ENCODE data around the gene LRMDA.

Gene LRMDA

GRCh38 chr10:75408509-75408875 lies 22.9 kb upstream of the LRMDA start:
- Histone ChIP-seq H3K27ac (ENCODE audit: low read length) (no peak overlapping the region), H3K9me3 (ENCODE audit: control insufficient read depth, insufficient read depth, low read length) (no peaks in the 10 kb centered on the region), H3K27me3 (ENCODE audit: control insufficient read depth, insufficient read depth, low read length) (peaks cover 85% of the 10 kb centered on the region), H3K4me1 (ENCODE audit: control insufficient read depth, insufficient read depth, low read length) (peaks cover 14% of the 10 kb centered on the region), H3K4me3 (ENCODE audit: low read length) (peak overlapping the region; percentile 5; the same call in 1 of the 2 replicates), H3K36me3 (ENCODE audit: control insufficient read depth, insufficient read depth, low read length) (no peaks in the 10 kb centered on the region)
- DNase-seq (ENCODE audit: low read depth, low spot score), result no peak
- no CpG with 5 or more reads among the region's 27 CpGs for WGBS (ENCODE audit: insufficient coverage, insufficient read length)

GRCh38 chr10:75408911-75409885 lies 22.2 kb upstream of the LRMDA start:
- H3K27ac ChIP-seq (ENCODE audit: low read length), result no peak overlapping the region
- H3K36me3 ChIP-seq (ENCODE audit: control insufficient read depth, insufficient read depth, low read length), result no peaks in the 10 kb centered on the region
- no peaks in the 10 kb centered on the region for H3K9me3 ChIP-seq (ENCODE audit: control insufficient read depth, insufficient read depth, low read length)
- H3K4me3 ChIP-seq (ENCODE audit: low read length), result peak overlapping the region; percentile 69; the same call in 1 of the 2 replicates
- peaks cover 87% of the 10 kb centered on the region for H3K27me3 ChIP-seq (ENCODE audit: control insufficient read depth, insufficient read depth, low read length)
- H3K4me1 ChIP-seq (ENCODE audit: control insufficient read depth, insufficient read depth, low read length), result peaks cover 12% of the 10 kb centered on the region
- DNase-seq (ENCODE audit: low read depth, low spot score), result no peak
- WGBS (ENCODE audit: insufficient coverage, insufficient read length), result no CpG with 5 or more reads among the region's 76 CpGs

- Histone ChIP-seq H3K4me1 (ENCODE audit: control insufficient read depth, insufficient read depth, low read length) (peaks cover 14% of the 10 kb centered on the region), H3K27me3 (ENCODE audit: control insufficient read depth, insufficient read depth, low read length) (peaks cover 87% of the 10 kb centered on the region), H3K9me3 (ENCODE audit: control insufficient read depth, insufficient read depth, low read length) (no peaks in the 10 kb centered on the region), H3K36me3 (ENCODE audit: control insufficient read depth, insufficient read depth, low read length) (no peaks in the 10 kb centered on the region), H3K4me3 (ENCODE audit: low read length) (no peak overlapping the region), H3K27ac (ENCODE audit: low read length) (no peak overlapping the region)
- DNase-seq (ENCODE audit: low read depth, low spot score), result no peak
- no CpG with 5 or more reads among the region's 10 CpGs for WGBS (ENCODE audit: insufficient coverage, insufficient read length)
These were observed 21.1 kb upstream of the LRMDA start for GRCh38 chr10:75410132-75411005.

- WGBS (ENCODE audit: insufficient coverage, insufficient read length), result no CpG with 5 or more reads among the region's 1 CpG
These were observed 16.9 kb upstream of the LRMDA start for GRCh38 chr10:75414527-75414926.

GRCh38 chr10:75417522-75417927 lies 13.9 kb upstream of the LRMDA start:
- no peak for DNase-seq (ENCODE audit: low read depth, low spot score)
- Histone ChIP-seq H3K4me3 (ENCODE audit: low read length) (no peak overlapping the region), H3K9me3 (ENCODE audit: control insufficient read depth, insufficient read depth, low read length) (no peaks in the 10 kb centered on the region), H3K27ac (ENCODE audit: low read length) (no peak overlapping the region), H3K27me3 (ENCODE audit: control insufficient read depth, insufficient read depth, low read length) (peaks cover 74% of the 10 kb centered on the region), H3K4me1 (ENCODE audit: control insufficient read depth, insufficient read depth, low read length) (peaks cover 1% of the 10 kb centered on the region; the same call in 1 of the 2 replicates), H3K36me3 (ENCODE audit: control insufficient read depth, insufficient read depth, low read length) (no peaks in the 10 kb centered on the region)
- WGBS (ENCODE audit: insufficient coverage, insufficient read length), result no CpG with 5 or more reads among the region's 5 CpGs

More at GRCh38 chr10:75414527-75414926, 16.9 kb upstream of the LRMDA start:
- Histone ChIP-seq H3K36me3 (ENCODE audit: control insufficient read depth, insufficient read depth, low read length) (no peaks in the 10 kb centered on the region), H3K27me3 (ENCODE audit: control insufficient read depth, insufficient read depth, low read length) (peaks cover 89% of the 10 kb centered on the region), H3K4me1 (ENCODE audit: control insufficient read depth, insufficient read depth, low read length) (peaks cover 8% of the 10 kb centered on the region; the same call in 1 of the 2 replicates), H3K27ac (ENCODE audit: low read length) (no peak overlapping the region), H3K9me3 (ENCODE audit: control insufficient read depth, insufficient read depth, low read length) (no peaks in the 10 kb centered on the region), H3K4me3 (ENCODE audit: low read length) (no peak overlapping the region)
- DNase-seq (ENCODE audit: low read depth, low spot score), result no peak

- no peak for DNase-seq (ENCODE audit: low read depth, low spot score)
These were observed 13.1 kb upstream of the LRMDA start for GRCh38 chr10:75418293-75418692.

GRCh38 chr10:75418712-75419111 lies 12.7 kb upstream of the LRMDA start:
- Histone ChIP-seq H3K27me3 (ENCODE audit: control insufficient read depth, insufficient read depth, low read length) (peaks cover 74% of the 10 kb centered on the region), H3K36me3 (ENCODE audit: control insufficient read depth, insufficient read depth, low read length) (no peaks in the 10 kb centered on the region), H3K4me1 (ENCODE audit: control insufficient read depth, insufficient read depth, low read length) (peaks cover 1% of the 10 kb centered on the region; the same call in 1 of the 2 replicates), H3K27ac (ENCODE audit: low read length) (no peak overlapping the region), H3K9me3 (ENCODE audit: control insufficient read depth, insufficient read depth, low read length) (no peaks in the 10 kb centered on the region), H3K4me3 (ENCODE audit: low read length) (no peak overlapping the region)
- no peak for DNase-seq (ENCODE audit: low read depth, low spot score)
- no CpG with 5 or more reads among the region's 8 CpGs for whole genome bisulfite sequencing (ENCODE audit: insufficient coverage, insufficient read length)

More at GRCh38 chr10:75418293-75418692, 13.1 kb upstream of the LRMDA start:
- peaks cover 1% of the 10 kb centered on the region; the same call in 1 of the 2 replicates for H3K4me1 ChIP-seq (ENCODE audit: control insufficient read depth, insufficient read depth, low read length)
- no peak overlapping the region for H3K27ac ChIP-seq (ENCODE audit: low read length)
- no peaks in the 10 kb centered on the region for H3K36me3 ChIP-seq (ENCODE audit: control insufficient read depth, insufficient read depth, low read length)
- no peak overlapping the region for H3K4me3 ChIP-seq (ENCODE audit: low read length)
- no peaks in the 10 kb centered on the region for H3K9me3 ChIP-seq (ENCODE audit: control insufficient read depth, insufficient read depth, low read length)
- WGBS (ENCODE audit: insufficient coverage, insufficient read length), result no CpG with 5 or more reads among the region's 4 CpGs
- peaks cover 76% of the 10 kb centered on the region for H3K27me3 ChIP-seq (ENCODE audit: control insufficient read depth, insufficient read depth, low read length)

GRCh38 chr10:75422913-75423312 lies 8.5 kb upstream of the LRMDA start:
- H3K4me3 ChIP-seq (ENCODE audit: low read length), result no peak overlapping the region
- WGBS (ENCODE audit: insufficient coverage, insufficient read length), result no CpG with 5 or more reads among the region's 6 CpGs
- no peaks in the 10 kb centered on the region for H3K4me1 ChIP-seq (ENCODE audit: control insufficient read depth, insufficient read depth, low read length)
- no peaks in the 10 kb centered on the region for H3K9me3 ChIP-seq (ENCODE audit: control insufficient read depth, insufficient read depth, low read length)
- H3K27me3 ChIP-seq (ENCODE audit: control insufficient read depth, insufficient read depth, low read length), result peaks cover 42% of the 10 kb centered on the region
- no peak overlapping the region for H3K27ac ChIP-seq (ENCODE audit: low read length)
- no peak for DNase-seq (ENCODE audit: low read depth, low spot score)
- no peaks in the 10 kb centered on the region for H3K36me3 ChIP-seq (ENCODE audit: control insufficient read depth, insufficient read depth, low read length)

- Histone ChIP-seq H3K27ac (ENCODE audit: low read length) (no peak overlapping the region), H3K4me3 (ENCODE audit: low read length) (no peak overlapping the region), H3K9me3 (ENCODE audit: control insufficient read depth, insufficient read depth, low read length) (no peaks in the 10 kb centered on the region), H3K4me1 (ENCODE audit: control insufficient read depth, insufficient read depth, low read length) (no peaks in the 10 kb centered on the region), H3K27me3 (ENCODE audit: control insufficient read depth, insufficient read depth, low read length) (peaks cover 42% of the 10 kb centered on the region), H3K36me3 (ENCODE audit: control insufficient read depth, insufficient read depth, low read length) (no peaks in the 10 kb centered on the region)
- DNase-seq (ENCODE audit: low read depth, low spot score), result no peak
- no CpG with 5 or more reads among the region's 2 CpGs for whole genome bisulfite sequencing (ENCODE audit: insufficient coverage, insufficient read length)
These were observed 6.9 kb upstream of the LRMDA start for GRCh38 chr10:75424571-75424970.

Data from iPS DF 6.9 (cell line).